ENCODE results near the gene DDX28. TPM values are rescaled to one million over a fixed set of nuclear protein-coding genes. Genes with fewer than 3 reads are reported as not detected.

Gene DDX28
- total and polyA plus RNA-seq, 2 experiments from 2014 or later, result 12.2 to 23.8 TPM

- H3K27ac ChIP-seq (ENCODE audit: low read depth), result no peak overlapping the region
- Mint-ChIP-seq H3K36me3 (ENCODE audit: low read depth) (no peaks in the 10 kb centered on the region), H3K27me3 (ENCODE audit: insufficient read depth, low read depth, poor library complexity) (peaks cover 16% of the 10 kb centered on the region), H3K27ac (no peak overlapping the region), H3K4me3 (no peak overlapping the region), H3K4me1 (peaks cover 20% of the 10 kb centered on the region), H3K9me3 (no peaks in the 10 kb centered on the region)
- no peaks in the 10 kb centered on the region for H3K27me3 ChIP-seq (ENCODE audit: insufficient read depth)
- H2AFZ ChIP-seq, result no peak overlapping the region
- peaks cover 7% of the 10 kb centered on the region; the same call in 1 of the 2 replicates for H4K20me1 ChIP-seq (replicated peaks; ENCODE audit: insufficient read depth)
- ATAC-seq (no peak), DNase-seq (ENCODE audit: low spot score) (no peak)
- H3K9me2 ChIP-seq (ENCODE audit: insufficient read depth), result no peaks in the 10 kb centered on the region
- no peaks in the 10 kb centered on the region for H3K36me3 ChIP-seq (ENCODE audit: insufficient read depth)
- H3F3A ChIP-seq (replicated peaks; ENCODE audit: low read depth), result 0 out of 2 replicates have a peak, but pooled peaks cover 11% of the 10 kb centered on the region
- no peak overlapping the region for H3K4me2 ChIP-seq
- peaks cover 16% of the 10 kb centered on the region for H3K4me1 ChIP-seq (ENCODE audit: insufficient read depth)
- no peak overlapping the region for H3K4me3 ChIP-seq
- TF ChIP-seq ZNF462 (CRISPR knock-in tag; IDR thresholded peaks at IDR 0.05) (no peak), JUNB (IDR thresholded peaks at IDR 0.05; ENCODE audit: unreplicated experiment) (no peak), STAT1 (IDR thresholded peaks at IDR 0.05; ENCODE audit: unreplicated experiment) (no peak), CREB1 (CRISPR knock-in tag; IDR thresholded peaks at IDR 0.05; ENCODE audit: low read depth) (no peak), EZH2 (IDR thresholded peaks at IDR 0.05; ENCODE audit: low read depth, unreplicated experiment) (no peak), CTCF (conservative IDR thresholded peaks at IDR 0.05; ENCODE audit: low read depth in 2 of 2) (no peak), EZH2phosphoT487 (IDR thresholded peaks at IDR 0.05; ENCODE audit: unreplicated experiment) (no peak), ETS1 (IDR thresholded peaks at IDR 0.05) (no peak)
- H3K79me2 ChIP-seq (replicated peaks; ENCODE audit: insufficient read depth), result peaks cover 18% of the 10 kb centered on the region
Observed at GRCh38 chr16:67971111-67971510, 51.9 kb downstream of the DDX28 start.

Small RNA genes lying within 50 kb of the gene (small RNA-seq; reads per million reads assigned to genes)
- not detected for gene RNU6-359P (ENCODE audit: low replicate concordance)

Other genes starting within 250 kb of the DDX28 start
- 9.0 and 9.2 TPM in 2 replicates for gene RANBP10, start 216.7 kb downstream of the DDX28 start, total RNA-seq (2014; rRNA removed; shearing (Covaris generic))
- gene RANBP10, start 216.7 kb downstream of the DDX28 start, polyA plus RNA-seq (2016; fragmentation: Nextera tagmentation; extraction: Ambion mirVana), result 13.6 and 18.0 TPM in 2 replicates
- gene TSNAXIP1, start 216.3 kb downstream of the DDX28 start, total RNA-seq (2014; rRNA removed; shearing (Covaris generic)), result 2.4 TPM in 1 of 2 replicates, not detected in the other
- gene TSNAXIP1, start 216.3 kb downstream of the DDX28 start, polyA plus RNA-seq (2016; fragmentation: Nextera tagmentation; extraction: Ambion mirVana), result 0.97 and 1.4 TPM in 2 replicates
- gene THAP11, start 180.9 kb downstream of the DDX28 start, total RNA-seq (2014; rRNA removed; shearing (Covaris generic)), result 102 and 115 TPM in 2 replicates
- 37.3 and 39.5 TPM in 2 replicates for gene THAP11, start 180.9 kb downstream of the DDX28 start, polyA plus RNA-seq (2016; fragmentation: Nextera tagmentation; extraction: Ambion mirVana)
- gene NUTF2, start 176.3 kb downstream of the DDX28 start, total RNA-seq (2014; rRNA removed; shearing (Covaris generic)), result 158 and 321 TPM in 2 replicates
- gene NUTF2, start 176.3 kb downstream of the DDX28 start, polyA plus RNA-seq (2016; fragmentation: Nextera tagmentation; extraction: Ambion mirVana), result 373 and 391 TPM in 2 replicates
- gene CENPT, start 175.5 kb downstream of the DDX28 start, total RNA-seq (2014; rRNA removed; shearing (Covaris generic)), result 31.8 and 55.4 TPM in 2 replicates
- gene CENPT, start 175.5 kb downstream of the DDX28 start, polyA plus RNA-seq (2016; fragmentation: Nextera tagmentation; extraction: Ambion mirVana), result 59.2 and 63.8 TPM in 2 replicates
- 74.2 and 98.5 TPM in 2 replicates for gene EDC4, start 150.2 kb downstream of the DDX28 start, total RNA-seq (2014; rRNA removed; shearing (Covaris generic))
- gene EDC4, start 150.2 kb downstream of the DDX28 start, polyA plus RNA-seq (2016; fragmentation: Nextera tagmentation; extraction: Ambion mirVana), result 34.8 and 39.6 TPM in 2 replicates
- 13.8 and 14.0 TPM in 2 replicates for gene NRN1L, start 138.3 kb downstream of the DDX28 start, total RNA-seq (2014; rRNA removed; shearing (Covaris generic))
- gene NRN1L, start 138.3 kb downstream of the DDX28 start, polyA plus RNA-seq (2016; fragmentation: Nextera tagmentation; extraction: Ambion mirVana), result 26.1 and 33.8 TPM in 2 replicates
- gene PSKH1, start 130.0 kb downstream of the DDX28 start, total RNA-seq (2014; rRNA removed; shearing (Covaris generic)), result 22.1 and 23.9 TPM in 2 replicates
- 8.3 and 14.3 TPM in 2 replicates for gene PSKH1, start 130.0 kb downstream of the DDX28 start, polyA plus RNA-seq (2016; fragmentation: Nextera tagmentation; extraction: Ambion mirVana)
- 1.6 and 8.0 TPM in 2 replicates for gene CTRL, start 91.4 kb downstream of the DDX28 start, total RNA-seq (2014; rRNA removed; shearing (Covaris generic))
- 12.8 and 13.0 TPM in 2 replicates for gene CTRL, start 91.4 kb downstream of the DDX28 start, polyA plus RNA-seq (2016; fragmentation: Nextera tagmentation; extraction: Ambion mirVana)
- 27.5 and 35.0 TPM in 2 replicates for gene PSMB10, start 86.4 kb downstream of the DDX28 start, total RNA-seq (2014; rRNA removed; shearing (Covaris generic))
- gene PSMB10, start 86.4 kb downstream of the DDX28 start, polyA plus RNA-seq (2016; fragmentation: Nextera tagmentation; extraction: Ambion mirVana), result 114 and 129 TPM in 2 replicates
- 17.6 and 18.9 TPM in 2 replicates for gene LCAT, start 79.1 kb downstream of the DDX28 start, total RNA-seq (2014; rRNA removed; shearing (Covaris generic))
- 12.4 and 13.7 TPM in 2 replicates for gene LCAT, start 79.1 kb downstream of the DDX28 start, polyA plus RNA-seq (2016; fragmentation: Nextera tagmentation; extraction: Ambion mirVana)
- gene SLC12A4, start 54.6 kb downstream of the DDX28 start, total RNA-seq (2014; rRNA removed; shearing (Covaris generic)), result 53.0 and 56.7 TPM in 2 replicates
- 17.6 and 19.9 TPM in 2 replicates for gene SLC12A4, start 54.6 kb downstream of the DDX28 start, polyA plus RNA-seq (2016; fragmentation: Nextera tagmentation; extraction: Ambion mirVana)
- gene DPEP3, start 42.7 kb downstream of the DDX28 start, total RNA-seq (2014; rRNA removed; shearing (Covaris generic)), result 7.9 and 18.4 TPM in 2 replicates
- 8.8 and 11.1 TPM in 2 replicates for gene DPEP3, start 42.7 kb downstream of the DDX28 start, polyA plus RNA-seq (2016; fragmentation: Nextera tagmentation; extraction: Ambion mirVana)
- not detected in 2 replicates for gene DPEP2, start 23.7 kb downstream of the DDX28 start, total RNA-seq (2014; rRNA removed; shearing (Covaris generic))
- 0.09 TPM in 1 of 2 replicates, not detected in the other for gene DPEP2, start 23.7 kb downstream of the DDX28 start, polyA plus RNA-seq (2016; fragmentation: Nextera tagmentation; extraction: Ambion mirVana)
- gene DPEP2NB, start 7.3 kb downstream of the DDX28 start, total RNA-seq (2014; rRNA removed; shearing (Covaris generic)), result not detected in 2 replicates
- gene DPEP2NB, start 7.3 kb downstream of the DDX28 start, polyA plus RNA-seq (2016; fragmentation: Nextera tagmentation; extraction: Ambion mirVana), result 0.19 TPM in 1 of 2 replicates, not detected in the other
- 22.4 and 26.4 TPM in 2 replicates for gene DUS2, start 52 bp upstream of the DDX28 start, total RNA-seq (2014; rRNA removed; shearing (Covaris generic))
- 12.8 and 13.3 TPM in 2 replicates for gene DUS2, start 52 bp upstream of the DDX28 start, polyA plus RNA-seq (2016; fragmentation: Nextera tagmentation; extraction: Ambion mirVana)
- 34.5 and 40.9 TPM in 2 replicates for gene NFATC3, start 62.1 kb upstream of the DDX28 start, total RNA-seq (2014; rRNA removed; shearing (Covaris generic))
- gene NFATC3, start 62.1 kb upstream of the DDX28 start, polyA plus RNA-seq (2016; fragmentation: Nextera tagmentation; extraction: Ambion mirVana), result 9.2 and 9.3 TPM in 2 replicates
- 42.7 and 44.0 TPM in 2 replicates for gene ESRP2, start 212.9 kb upstream of the DDX28 start, total RNA-seq (2014; rRNA removed; shearing (Covaris generic))
- 16.2 TPM in 2 replicates for gene ESRP2, start 212.9 kb upstream of the DDX28 start, polyA plus RNA-seq (2016; fragmentation: Nextera tagmentation; extraction: Ambion mirVana)
- gene PLA2G15, start 222.1 kb upstream of the DDX28 start, total RNA-seq (2014; rRNA removed; shearing (Covaris generic)), result 14.8 and 14.9 TPM in 2 replicates
- gene PLA2G15, start 222.1 kb upstream of the DDX28 start, polyA plus RNA-seq (2016; fragmentation: Nextera tagmentation; extraction: Ambion mirVana), result 3.1 TPM in 2 replicates
- gene SLC7A6, start 241.3 kb upstream of the DDX28 start, total RNA-seq (2014; rRNA removed; shearing (Covaris generic)), result 19.7 and 30.9 TPM in 2 replicates
- gene SLC7A6, start 241.3 kb upstream of the DDX28 start, polyA plus RNA-seq (2016; fragmentation: Nextera tagmentation; extraction: Ambion mirVana), result 15.0 and 16.6 TPM in 2 replicates

Measured in GM23338 (cell line).